Liver (tissue), 3 donors: ENCODE data around the gene GALK2.

ENCODE experiments used
- HNF4A ChIP-seq, 2 donors: conservative IDR thresholded peaks; 2 replicates each; pipeline ENCODE4 v1.6.1; 2016; ENCODE audit warnings: antibody characterized with exemption in 2 of 2, mild to moderate bottlenecking in 2 of 2
- JUND ChIP-seq, 2 donors: IDR thresholded peaks; 2 replicates each; pipeline ENCODE4 v1.6.1; 2016; ENCODE audit warnings: antibody characterized with exemption in 2 of 2
- YY1 ChIP-seq: IDR thresholded peaks from 2 replicates; pipeline ENCODE4 v1.6.1; 2016; ENCODE audit warnings: antibody characterized with exemption, mild to moderate bottlenecking
- TF ChIP-seq, protein P1 (sequence below): fragments of 150-350 bp; IDR thresholded peaks from 2 replicates; pipeline ENCODE4 v1.5.1; 2017; ENCODE audit warnings: improper control_type of control experiment, low read depth, low read length; ENCODE audit not compliant: missing input control
- TF ChIP-seq, protein P2 (sequence below): IDR thresholded peaks from 2 replicates; pipeline ENCODE4 v1.6.1; 2016; ENCODE audit warnings: antibody characterized with exemption
- donor health status: healthy.
- donor health status: healthy.

DNA sequence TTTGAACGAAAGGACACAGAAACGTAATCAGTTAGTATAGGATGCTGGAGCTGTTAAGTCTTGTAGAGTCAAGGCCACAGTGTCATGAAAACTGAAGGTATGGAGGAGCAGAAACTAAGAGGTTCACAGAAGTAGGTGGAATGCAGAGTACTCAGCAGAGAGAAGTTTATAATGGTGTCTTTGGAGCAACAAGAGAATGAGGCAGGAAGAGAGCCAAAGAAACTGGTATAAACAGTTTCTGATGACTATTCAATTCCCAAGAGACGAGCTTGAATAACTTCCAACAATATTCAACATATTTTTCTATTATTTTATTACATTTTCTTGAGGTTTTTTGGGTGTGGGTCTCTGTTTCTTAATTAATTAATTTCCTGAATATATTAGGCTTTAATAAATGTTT, 29.6 kb downstream of the GALK2 start:
- TF ChIP-seq, protein P1, sequence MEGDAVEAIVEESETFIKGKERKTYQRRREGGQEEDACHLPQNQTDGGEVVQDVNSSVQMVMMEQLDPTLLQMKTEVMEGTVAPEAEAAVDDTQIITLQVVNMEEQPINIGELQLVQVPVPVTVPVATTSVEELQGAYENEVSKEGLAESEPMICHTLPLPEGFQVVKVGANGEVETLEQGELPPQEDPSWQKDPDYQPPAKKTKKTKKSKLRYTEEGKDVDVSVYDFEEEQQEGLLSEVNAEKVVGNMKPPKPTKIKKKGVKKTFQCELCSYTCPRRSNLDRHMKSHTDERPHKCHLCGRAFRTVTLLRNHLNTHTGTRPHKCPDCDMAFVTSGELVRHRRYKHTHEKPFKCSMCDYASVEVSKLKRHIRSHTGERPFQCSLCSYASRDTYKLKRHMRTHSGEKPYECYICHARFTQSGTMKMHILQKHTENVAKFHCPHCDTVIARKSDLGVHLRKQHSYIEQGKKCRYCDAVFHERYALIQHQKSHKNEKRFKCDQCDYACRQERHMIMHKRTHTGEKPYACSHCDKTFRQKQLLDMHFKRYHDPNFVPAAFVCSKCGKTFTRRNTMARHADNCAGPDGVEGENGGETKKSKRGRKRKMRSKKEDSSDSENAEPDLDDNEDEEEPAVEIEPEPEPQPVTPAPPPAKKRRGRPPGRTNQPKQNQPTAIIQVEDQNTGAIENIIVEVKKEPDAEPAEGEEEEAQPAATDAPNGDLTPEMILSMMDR, result no peak
- no peak for TF ChIP-seq YY1
- no peak for TF ChIP-seq HNF4A (conservative IDR thresholded peaks at IDR 0.05)
- TF ChIP-seq, protein P2, sequence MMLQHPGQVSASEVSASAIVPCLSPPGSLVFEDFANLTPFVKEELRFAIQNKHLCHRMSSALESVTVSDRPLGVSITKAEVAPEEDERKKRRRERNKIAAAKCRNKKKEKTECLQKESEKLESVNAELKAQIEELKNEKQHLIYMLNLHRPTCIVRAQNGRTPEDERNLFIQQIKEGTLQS, result no peak
- no peak for TF ChIP-seq JUND (IDR thresholded peaks at IDR 0.05)
